Glomerular visceral epithelial cell (primary cell): ENCODE measurements around the gene ZBTB33.
A peak's percentile ranks its signal among the peaks of the same experiment; 100 is the strongest.

ENCODE experiments used
- DNase-seq: peaks from one replicate; pipeline ENCODE4 v3.0.0-alpha.2; 2016; ENCODE audit errors: extremely low spot score

ZBTB33 gene, protein sequence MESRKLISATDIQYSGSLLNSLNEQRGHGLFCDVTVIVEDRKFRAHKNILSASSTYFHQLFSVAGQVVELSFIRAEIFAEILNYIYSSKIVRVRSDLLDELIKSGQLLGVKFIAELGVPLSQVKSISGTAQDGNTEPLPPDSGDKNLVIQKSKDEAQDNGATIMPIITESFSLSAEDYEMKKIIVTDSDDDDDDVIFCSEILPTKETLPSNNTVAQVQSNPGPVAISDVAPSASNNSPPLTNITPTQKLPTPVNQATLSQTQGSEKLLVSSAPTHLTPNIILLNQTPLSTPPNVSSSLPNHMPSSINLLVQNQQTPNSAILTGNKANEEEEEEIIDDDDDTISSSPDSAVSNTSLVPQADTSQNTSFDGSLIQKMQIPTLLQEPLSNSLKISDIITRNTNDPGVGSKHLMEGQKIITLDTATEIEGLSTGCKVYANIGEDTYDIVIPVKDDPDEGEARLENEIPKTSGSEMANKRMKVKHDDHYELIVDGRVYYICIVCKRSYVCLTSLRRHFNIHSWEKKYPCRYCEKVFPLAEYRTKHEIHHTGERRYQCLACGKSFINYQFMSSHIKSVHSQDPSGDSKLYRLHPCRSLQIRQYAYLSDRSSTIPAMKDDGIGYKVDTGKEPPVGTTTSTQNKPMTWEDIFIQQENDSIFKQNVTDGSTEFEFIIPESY

DNA sequence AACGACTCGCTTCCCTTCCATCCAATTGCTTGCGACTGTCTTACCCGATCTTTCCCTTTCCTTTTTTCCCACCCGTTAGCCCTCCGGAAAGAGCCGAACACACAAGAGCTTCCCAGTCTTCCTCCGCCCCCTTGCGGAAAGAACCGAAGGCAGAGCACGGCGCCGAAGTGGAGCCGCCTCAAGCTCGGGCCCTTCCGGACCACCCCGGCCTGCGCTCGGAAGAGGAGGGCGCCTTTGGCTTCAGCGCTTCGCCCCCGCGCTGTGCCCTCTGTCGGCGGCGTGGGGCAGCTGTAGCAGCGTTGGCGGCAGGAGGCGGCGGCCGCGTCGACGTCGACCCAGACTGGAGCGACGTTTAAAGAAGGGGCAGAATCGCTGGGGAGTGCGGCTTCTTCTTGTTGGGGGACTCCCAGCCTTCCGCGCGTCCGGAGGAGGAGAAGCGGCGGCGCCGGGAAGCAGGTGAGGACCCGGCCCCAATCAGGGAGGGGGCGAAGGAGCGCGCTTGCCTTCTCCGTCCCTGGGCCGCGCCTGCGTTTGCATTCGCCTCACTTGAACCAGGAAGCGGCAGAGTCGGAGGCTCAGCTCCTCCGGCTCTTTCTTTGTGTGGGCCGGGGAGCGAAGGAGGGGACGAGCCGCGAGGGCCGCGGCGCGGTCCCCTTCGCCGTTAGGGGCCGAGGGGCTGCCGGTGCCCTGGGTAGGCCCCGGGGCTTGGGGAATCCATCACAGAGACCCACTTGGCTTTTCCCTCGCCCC, at the start of gene ZBTB33:
Gene ZBTB33, plus strand, starts transcription at position 291 of the 750 bp plus-strand sequence. CDS start 2,604 bp downstream, outside the sequence.
- peak; percentile 93 for DNase-seq

DNA sequence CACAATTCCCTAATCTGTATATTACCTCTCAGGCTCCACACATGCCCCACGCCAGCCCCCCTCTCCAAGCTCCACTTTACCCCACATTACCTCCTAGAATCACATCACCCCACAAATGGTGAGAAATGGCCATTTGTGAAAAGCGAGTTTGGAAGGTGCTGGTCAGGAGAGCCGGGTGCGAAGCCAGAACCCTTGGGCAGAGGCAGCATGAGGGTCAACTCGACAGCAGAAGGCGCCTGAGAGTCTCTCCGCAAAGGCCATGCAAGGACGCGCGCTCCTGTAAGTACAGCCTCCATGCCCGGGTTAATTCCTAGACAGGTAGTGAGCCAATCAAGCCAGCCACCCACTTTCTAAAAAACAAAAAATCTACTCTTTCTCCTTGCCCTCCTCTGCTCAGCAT, 49.8 kb upstream of the ZBTB33 start:
- no peak for DNase-seq

DNA sequence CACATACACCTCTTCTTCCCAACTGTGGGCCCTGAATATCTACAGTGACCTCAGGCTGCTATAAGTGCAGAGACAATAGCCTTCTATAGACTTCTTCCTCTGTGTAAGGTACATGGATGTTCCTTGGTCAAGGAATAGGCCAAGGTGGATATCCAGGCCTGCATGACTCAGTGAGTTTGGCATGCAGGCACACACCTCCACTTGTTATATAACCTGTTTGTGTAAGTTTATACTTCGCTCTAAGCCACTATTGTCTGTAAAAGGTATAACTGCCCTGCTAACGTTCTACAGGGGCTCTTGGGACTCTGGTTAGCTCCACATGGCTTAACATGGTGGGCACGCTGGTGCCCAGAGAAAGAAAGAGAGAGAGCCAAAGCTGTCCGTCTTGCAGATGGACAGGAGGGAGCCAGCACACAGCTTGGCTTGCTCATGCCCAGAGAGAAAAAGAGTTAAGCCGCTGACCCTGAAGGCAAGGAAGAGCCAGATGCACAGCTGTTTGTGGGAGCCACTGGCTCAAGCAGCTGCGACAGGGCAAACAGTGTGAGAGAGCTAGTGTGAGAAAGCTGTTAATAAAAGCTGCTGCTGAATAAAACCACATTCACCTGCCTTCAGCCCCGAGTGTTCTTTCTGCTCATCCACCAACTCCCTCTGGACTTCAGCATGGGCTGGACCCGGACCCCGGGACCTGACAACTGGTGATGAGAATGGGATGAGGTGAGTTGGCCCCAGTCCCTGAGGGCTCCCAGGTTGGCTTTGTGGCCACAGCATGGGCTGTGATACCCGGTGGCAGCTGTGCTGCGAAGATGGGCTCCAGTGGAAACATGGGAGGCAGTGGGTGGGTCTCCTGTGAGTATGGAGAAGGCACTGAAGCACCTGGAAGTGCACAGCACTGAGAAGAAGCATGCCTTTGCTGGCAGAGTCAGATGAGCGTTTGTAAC, 44.5 kb upstream of the ZBTB33 start:
- DNase-seq, result no peak

DNA sequence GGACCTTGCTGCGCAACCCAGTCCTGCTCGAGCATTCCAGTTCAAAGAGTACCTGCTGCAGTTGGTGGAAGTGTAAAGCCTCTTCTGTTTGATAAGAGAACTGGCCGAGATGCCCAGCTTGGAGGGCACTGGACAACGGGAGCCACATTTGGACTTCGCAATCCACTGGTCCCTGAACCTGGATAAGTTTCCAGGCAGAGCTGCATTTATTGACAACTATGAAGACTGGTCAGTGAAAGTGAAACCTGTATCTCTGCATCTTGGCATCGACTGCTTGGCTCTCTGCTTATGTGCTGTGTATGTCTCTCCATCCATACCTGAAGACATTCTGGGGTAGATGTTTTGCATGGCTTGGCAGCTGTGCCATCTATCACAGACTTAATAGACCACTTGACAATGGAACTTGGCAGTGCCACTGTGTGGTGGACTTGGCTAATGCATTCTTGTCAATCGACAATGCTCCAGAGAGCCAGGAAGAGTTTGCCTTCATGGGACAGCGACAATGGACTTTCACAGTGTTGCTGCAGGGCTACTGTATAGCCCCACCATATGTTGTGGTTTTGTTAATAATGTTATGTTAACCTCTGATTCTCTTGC, 43.5 kb upstream of the ZBTB33 start:
- DNase-seq, result no peak

DNA sequence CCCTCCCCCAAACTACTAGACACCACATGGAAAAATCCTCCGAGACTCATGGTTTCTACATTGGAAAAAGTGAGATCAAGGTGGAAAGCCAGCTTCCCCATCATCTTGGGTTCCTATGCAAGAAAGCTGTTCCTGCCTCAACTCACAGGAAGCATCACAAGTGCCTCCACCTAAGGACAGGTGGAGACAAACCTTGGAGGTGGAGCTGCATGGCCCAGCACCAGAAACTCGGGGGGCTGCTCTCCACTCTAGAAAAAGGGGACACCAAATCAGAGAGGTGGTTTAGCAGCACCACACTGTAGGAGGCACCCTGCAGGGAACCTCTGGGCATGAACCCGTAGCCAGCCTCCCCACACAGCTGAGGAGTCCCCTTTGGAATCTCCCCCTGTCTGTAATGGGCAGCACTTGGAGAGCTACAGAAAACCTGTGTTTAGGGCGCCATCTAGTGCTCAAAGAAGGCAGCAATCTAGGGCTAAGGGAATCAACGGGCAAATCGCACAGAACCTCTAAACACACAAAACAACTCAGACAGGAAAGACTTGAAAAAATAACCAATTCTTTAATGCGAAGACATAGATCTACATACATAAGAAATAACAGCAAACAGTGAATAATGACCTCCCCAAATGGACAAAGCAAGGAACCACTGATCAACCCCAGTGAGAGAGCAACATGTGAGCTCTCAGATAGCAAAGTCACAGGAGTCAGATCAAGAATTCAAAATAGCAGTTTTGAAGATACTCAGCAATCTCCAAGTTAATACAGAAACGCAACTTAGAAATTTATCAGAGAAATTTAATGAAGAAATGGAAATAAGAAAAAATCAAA, 37.0 kb upstream of the ZBTB33 start:
- peak; percentile 45 for DNase-seq

DNA sequence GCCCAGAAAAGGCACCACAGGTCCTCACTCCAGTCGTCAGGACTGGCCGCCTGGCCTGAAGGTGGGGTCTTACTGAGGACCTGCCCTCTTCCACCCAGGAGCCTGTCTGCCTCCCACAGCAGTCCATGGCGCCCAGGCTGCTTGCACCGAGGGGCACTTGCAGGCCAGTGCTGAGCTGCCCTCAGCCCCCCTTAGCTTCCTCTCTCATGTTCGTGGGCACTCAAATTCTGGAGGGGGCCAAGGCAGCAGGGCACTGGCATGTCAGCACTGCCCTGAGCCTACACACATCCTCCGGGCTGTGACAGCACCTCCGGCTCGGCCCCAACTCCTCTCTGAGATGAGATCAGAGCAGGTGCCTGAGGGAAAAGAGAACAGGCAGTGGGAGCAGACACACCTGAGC, 27.2 kb upstream of the ZBTB33 start:
- no peak for DNase-seq

DNA sequence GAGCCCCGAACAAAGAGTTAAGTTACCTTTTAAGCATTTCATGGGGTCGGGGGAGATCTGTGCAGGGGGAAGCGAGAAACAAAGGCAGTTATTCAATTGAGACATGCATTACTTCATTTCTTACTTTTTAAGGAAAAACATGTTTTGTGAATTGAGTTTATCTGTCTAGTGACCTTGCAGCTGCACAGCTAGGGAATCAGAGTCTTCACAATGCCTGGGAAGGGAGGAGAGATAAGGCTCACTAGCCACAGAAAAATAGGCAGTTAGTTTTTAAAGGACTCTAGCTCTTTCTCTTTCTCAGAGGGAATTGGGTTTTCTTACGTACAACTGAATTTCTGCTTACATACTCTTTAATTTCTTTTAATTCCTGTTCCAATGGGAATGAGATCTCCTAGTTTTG, 26.2 kb upstream of the ZBTB33 start:
- no peak for DNase-seq

DNA sequence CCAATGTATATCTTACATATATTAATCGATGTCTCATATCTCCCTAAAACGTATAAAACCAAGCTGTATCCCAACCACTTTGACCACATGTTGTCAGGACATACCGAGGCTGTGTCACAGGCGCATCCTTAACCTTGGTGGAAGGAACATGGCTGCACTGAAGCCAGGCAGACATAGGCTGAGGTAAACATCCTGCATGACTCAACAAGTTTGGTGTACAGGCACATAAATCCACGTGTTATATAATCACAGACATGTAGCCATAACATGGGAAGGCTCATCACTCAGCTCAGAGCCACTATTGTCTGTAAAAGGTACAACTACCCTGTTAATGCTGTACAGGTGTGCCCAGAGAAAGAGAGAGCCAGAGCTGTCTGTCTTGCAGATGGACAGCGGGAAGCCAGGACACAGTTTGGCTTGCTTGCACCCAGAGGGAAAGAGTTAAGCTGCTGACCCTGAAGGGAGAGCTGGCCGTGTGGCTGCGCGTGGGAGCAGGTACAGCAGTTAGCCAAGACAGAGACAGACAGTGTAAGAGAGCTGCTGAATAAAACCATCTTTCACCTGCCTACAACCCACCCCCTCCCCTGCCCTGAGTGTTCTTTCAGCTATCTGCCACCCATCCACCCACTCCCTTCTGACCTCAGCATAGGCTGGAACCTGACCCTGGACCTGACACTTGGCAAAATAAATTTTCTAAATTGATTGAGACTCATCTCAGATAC, 22.3 kb upstream of the ZBTB33 start:
- no peak for DNase-seq

DNA sequence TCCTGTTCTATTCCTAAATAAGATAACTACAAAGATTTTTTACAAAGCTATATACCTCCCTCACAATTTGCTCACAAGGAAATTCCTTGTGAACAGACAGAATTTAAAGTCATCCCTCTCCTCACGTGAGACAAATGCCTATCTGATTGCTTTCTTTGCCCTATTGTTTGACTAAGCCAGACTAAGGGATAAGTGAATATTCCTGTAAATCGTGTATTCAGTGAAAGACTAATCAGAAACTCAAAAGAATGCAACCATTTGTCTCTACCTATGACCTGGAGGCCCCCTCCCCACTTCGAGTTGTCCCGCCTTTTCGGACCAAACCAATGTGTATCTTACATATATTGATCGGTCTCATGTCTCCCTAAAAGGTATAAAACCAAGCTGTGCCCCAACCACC, 15.3 kb upstream of the ZBTB33 start:
- DNase-seq, result no peak

DNA sequence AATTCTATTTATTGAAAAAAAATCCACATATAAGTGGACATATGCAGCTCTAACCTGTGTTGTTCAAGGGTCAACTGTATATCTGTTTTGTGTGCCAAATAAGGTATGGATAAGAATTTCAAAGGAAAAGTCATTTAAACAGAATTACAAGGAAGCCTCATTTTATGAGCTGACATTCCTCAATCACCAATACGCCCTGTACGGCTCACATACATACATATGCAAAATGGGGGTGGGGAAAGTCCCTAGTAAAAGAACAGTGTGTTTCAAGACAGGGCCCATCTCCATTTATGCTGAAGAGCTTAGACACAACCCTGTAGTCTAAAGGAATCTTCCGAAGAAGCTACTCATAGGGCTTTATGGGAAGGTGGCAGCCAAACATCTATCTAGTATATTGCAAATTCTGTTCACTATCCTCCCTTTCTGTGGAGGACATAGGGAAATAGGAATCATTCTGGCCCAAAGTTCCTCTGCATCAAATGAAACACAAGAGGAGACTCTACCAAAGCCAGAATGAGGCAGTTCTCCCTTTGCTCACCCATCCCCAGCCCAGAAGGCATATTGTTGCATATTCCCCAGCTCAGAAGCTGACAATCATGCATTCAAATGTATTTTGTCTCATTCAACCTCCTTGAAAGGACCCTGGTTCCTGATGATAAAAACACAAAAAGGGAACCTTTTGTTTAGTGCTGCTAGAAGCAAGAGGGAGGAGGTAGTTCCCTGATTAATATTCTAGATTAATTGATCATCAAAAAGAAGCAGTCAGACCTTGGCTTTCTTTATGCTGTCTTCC, 13.7 kb upstream of the ZBTB33 start:
- no peak for DNase-seq

DNA sequence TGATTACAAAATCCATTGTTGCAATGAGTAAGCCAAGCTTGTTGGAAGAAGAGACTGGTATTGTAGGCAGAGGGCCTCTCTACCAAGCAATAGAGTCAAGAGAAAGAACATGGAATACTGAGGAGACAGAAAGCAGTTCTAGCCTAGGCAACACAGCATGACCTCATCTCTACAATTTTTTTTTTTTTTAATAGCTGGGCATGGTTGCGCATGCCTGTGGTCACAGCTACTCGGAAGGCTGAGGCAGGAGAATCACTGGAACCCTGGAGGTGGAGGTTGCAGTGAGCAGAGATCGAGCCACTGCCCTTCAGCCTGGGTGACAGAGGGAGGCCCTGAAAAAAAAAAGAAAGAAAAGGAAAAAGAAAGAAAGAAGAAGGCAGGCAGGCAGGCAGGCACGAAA, 11.7 kb upstream of the ZBTB33 start:
- DNase-seq, result no peak

DNA sequence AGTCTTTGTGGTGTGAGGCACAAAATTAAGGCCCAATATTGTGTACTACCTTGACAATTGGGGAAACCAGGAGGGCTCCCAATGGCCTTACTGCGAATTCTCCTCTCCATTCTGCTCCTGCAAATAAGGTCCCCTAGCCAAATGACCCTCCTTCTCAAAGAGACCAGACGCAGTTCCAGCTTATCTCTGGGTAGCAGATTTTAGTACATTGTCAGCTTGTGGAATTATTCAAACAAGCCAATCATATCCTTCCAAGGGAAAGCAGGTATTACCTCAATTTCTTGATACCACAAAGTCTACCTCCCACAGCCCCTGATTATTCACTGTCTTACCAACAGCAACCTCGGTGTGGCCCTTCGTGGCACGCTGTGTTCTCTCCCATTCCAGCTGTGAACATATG, 7.8 kb upstream of the ZBTB33 start:
- no peak for DNase-seq

DNA sequence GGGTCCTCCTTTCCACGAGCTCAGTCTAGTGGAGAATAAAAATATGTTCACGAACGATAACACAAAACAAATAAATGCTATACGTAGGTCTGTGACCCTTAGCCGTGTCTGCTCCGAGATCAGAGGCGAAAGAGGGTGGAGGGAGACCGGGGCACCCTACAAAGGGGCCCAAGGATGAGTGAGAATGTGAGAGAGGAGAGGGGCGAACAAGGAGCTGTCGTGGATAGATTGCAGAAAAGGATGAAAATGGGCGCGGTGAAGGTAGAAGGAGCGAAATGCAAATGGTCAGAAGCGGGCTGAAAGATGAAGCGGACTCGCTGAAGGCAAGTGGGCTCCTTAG, 6.2 kb upstream of the ZBTB33 start:
- no peak for DNase-seq

DNA sequence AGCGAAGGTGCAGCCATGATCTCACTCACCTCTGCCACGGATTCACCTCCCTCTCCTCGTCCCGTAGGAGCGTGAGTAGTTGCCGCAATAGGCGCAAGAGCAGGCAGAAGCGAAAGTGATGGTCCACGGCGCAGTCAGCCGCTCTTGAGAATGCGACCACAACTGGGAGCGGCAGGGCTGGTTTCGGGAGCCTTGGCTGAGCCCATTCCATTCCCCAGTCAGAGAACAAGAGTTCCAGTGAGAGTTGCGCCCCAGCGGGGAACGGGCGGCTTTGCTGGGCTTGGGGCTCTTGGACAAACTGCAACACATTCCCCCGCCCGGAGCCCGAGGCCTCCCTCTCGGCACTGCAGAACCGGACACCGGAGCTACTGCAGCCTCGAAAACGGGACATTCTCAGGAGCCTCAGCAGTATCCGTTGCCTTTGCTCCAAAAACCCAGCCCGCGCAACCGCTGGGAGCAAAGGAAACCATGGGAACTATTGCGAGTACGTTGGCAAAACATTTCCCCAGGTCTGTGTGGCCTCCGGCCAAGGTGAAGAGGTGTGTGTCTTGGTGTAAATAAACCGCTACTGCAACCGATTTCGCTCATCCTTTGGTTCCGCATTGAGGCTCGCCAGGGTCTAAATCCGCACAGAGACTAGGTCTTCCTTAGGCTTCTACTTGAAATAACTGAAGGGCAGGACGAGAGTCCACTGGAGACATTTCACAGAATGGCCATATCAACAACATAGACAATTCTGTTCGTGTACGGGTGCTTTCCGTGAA, 5.7 kb upstream of the ZBTB33 start:
- DNase-seq, result peak; percentile 78

DNA sequence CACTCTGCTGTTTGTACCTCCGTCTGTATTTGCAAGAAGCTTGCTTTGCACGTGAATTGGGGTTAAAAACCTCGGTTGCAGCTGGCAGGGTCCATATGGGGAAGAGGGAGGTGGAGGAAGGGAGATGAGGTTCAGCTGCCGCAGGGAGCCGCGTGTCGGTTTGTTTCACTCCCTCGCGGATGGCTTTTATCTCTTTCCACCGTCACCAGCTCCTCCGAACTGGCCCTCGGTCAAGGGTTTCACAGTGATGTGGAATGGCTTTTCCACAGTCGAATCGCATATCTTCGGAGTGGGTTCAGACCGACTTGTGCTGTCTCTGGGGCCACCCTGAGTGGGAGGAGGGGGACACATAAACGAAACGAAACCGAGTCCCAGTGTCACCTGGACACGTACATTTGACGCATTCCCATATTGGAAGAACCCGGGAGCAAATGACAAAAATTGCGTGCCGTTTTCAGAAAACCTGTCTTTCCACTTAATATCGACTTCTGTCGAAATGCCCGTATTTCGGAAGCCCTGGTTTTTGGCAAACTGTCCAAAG, 929 bp downstream of the ZBTB33 start:
- peak; percentile 9 for DNase-seq

DNA sequence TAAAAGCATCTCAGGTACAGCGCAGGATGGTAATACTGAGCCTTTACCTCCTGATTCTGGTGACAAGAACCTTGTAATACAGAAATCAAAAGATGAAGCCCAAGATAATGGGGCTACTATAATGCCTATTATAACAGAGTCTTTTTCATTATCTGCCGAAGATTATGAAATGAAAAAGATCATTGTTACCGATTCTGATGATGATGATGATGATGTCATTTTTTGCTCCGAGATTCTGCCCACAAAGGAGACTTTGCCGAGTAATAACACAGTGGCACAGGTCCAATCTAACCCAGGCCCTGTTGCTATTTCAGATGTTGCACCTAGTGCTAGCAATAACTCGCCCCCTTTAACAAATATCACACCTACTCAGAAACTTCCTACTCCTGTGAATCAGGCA, 3.2 kb downstream of the ZBTB33 start:
- DNase-seq, result no peak

DNA sequence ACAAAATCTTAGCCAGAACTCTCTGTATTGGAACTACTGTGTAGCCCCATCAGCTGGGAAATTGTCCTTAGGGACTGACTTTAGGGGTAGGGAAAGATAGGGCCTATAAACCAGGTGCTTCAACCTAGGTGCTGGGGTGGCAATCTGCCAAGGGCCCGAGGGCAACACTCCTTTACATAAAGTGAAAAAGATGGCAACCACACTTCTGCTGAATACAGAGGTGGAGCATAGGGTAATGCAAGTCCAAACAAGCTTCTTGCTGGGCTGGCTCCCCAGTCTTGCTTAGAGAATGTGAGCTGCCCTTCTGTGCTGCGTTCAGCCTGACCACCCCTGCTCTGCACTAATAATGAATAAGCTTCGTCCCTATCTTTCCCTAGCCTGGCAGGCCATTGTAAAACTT, 9.8 kb downstream of the ZBTB33 start:
- DNase-seq, result no peak
